GM12872 (cell line): ENCODE data around the gene OSM.

Source experiments
- TF ChIP-seq, protein P1 (sequence below): IDR thresholded peaks from 3 replicates; pipeline ENCODE4 v1.5.1; 2011; ENCODE audit warnings: low read depth, mild to moderate bottlenecking, low read length, moderate library complexity; ENCODE audit not compliant: insufficient read depth

Gene OSM

DNA sequence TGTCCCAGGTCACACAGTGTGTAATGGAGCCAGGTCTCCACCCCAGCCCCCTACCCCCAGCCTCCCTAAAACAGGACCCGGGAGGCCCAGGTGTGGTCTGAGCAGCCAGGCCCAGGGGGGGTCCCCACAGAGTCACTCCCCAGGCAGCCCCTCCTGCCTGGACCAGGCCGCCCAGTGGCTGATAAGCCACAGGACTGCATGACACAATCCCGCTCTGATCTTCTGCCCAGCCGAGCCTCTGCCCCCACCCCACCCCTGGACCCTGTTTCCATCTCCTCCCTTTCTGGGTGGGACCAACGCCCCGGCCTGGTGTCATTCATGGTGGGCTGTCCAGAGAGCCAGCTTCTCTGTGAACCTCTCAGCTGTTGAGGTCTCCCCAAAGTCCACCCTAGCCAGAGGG, 12.3 kb downstream of the OSM start:
- TF ChIP-seq, protein P1, sequence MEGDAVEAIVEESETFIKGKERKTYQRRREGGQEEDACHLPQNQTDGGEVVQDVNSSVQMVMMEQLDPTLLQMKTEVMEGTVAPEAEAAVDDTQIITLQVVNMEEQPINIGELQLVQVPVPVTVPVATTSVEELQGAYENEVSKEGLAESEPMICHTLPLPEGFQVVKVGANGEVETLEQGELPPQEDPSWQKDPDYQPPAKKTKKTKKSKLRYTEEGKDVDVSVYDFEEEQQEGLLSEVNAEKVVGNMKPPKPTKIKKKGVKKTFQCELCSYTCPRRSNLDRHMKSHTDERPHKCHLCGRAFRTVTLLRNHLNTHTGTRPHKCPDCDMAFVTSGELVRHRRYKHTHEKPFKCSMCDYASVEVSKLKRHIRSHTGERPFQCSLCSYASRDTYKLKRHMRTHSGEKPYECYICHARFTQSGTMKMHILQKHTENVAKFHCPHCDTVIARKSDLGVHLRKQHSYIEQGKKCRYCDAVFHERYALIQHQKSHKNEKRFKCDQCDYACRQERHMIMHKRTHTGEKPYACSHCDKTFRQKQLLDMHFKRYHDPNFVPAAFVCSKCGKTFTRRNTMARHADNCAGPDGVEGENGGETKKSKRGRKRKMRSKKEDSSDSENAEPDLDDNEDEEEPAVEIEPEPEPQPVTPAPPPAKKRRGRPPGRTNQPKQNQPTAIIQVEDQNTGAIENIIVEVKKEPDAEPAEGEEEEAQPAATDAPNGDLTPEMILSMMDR: no peak

- TF ChIP-seq, protein P1: no peak
These were observed 13.3 kb downstream of the OSM start for GRCh38 chr22:30253205-30253852.

DNA sequence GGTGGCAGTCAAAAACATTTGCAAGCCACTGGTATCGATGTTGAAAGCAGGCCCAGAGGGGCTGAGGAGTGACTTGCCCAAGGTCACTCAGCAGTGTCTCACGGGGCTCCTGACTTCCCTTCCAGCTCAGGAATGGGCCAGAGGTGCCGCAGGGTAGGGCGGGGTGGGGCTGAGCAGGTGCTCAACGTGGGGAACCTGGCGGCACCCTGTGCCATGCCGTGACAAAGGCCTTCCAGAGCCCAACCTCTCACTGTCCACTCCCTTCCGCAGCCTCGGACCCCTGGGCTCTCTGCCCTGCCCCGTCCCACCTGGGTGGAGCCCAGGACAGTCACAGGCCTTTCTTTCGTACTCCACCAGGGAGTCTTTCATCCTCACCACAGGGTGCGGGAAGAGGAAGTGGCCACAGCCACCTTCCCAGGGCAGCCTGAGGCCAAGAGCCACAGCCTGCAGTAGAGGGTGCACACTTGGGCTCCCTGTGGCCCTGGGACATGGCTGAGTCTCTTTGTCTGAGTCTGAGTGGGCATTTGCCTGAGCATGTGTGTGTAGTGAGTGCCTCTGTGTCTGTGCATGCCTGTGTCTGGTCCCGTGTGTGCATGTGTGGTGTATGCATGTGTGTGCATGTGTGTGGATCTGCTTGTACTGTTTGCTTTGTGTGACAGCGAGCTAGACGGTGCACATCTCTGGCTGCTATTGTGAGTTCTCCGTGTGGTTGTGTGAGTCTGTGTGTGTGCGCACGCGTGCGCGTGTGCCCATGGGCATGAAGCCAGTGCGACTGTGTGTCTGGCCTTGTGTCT, 14.0 kb downstream of the OSM start:
- TF ChIP-seq, protein P1: no peak

GRCh38 chr22:30251711-30252110, 14.9 kb downstream of the OSM start:
- TF ChIP-seq, protein P1: no peak

DNA sequence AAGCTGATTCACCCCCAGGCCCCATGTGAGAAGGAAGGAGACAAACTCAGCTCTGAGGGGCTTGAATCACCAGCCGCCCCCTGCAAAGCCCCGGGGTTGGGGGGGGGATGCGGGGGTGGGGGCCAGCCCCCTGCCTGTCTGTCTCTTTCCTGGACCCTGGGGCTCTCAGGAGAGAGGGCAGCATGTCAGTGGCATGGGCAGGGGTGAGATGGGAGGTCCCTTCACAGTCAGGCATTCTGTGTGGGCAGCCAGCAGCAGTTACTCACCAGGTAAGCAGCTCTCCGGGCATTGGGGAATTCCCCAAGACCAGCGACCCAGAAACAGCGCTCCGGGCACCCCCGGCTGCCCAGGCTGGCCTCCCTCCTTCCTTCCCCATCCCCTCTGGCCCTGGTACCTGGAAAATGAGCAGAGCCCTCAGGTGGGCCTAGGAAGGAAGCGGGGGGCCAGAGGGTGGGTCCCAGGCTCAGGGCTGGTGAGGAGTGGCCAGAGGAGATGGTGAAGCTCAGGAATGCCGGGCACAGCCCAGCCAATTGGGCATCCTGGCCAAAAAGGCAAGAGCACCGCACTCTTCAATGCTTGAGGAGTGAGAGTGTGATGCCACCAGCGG, 15.9 kb downstream of the OSM start:
- TF ChIP-seq, protein P1: no peak

DNA sequence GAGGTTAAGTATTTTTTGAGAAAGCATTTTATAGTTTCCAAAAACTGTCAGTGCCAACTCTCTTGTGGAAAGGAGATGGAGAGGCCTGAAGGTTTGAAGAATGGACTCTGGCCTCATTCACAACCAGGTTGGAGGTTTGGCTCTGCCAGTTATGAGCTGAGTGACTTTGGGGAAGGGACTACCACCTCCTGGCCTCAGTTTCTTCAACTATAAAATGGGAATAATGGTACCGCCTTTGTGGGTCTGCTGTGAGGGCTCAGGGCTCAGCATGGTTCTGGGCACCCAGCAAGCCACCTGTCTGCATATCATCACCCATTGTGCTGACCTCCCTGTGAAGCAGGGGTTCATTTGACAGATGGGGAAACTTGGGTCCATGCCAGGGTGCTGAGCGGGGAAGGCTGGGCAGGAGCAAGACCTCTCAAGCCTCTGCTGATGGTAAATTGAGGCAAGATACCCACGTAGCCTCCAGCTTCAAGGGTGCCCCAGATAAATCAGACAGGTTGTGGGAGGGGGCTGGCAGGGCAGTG, 16.5 kb downstream of the OSM start:
- TF ChIP-seq, protein P1: no peak
